ENCODE results near the gene TSPAN5.

GRCh38 chr4:98652996-98653395 is 5.4 kb downstream of the TSPAN5 start:
- TF ChIP-seq, protein P1, sequence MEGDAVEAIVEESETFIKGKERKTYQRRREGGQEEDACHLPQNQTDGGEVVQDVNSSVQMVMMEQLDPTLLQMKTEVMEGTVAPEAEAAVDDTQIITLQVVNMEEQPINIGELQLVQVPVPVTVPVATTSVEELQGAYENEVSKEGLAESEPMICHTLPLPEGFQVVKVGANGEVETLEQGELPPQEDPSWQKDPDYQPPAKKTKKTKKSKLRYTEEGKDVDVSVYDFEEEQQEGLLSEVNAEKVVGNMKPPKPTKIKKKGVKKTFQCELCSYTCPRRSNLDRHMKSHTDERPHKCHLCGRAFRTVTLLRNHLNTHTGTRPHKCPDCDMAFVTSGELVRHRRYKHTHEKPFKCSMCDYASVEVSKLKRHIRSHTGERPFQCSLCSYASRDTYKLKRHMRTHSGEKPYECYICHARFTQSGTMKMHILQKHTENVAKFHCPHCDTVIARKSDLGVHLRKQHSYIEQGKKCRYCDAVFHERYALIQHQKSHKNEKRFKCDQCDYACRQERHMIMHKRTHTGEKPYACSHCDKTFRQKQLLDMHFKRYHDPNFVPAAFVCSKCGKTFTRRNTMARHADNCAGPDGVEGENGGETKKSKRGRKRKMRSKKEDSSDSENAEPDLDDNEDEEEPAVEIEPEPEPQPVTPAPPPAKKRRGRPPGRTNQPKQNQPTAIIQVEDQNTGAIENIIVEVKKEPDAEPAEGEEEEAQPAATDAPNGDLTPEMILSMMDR (IDR thresholded peaks at IDR 0.05; ENCODE audit: insufficient read depth, low read length) = no peak
- TF ChIP-seq REST (IDR thresholded peaks at IDR 0.05; ENCODE audit: insufficient replicate concordance, low read depth) (no peak), POLR2AphosphoS5 (IDR thresholded peaks at IDR 0.05; ENCODE audit: low read depth) (no peak), SPI1 (IDR thresholded peaks at IDR 0.05; ENCODE audit: borderline replicate concordance, low read depth) (no peak)

Data from HL-60 (cell line).